Activated T-cell treated with anti-CD3 and anti-CD28 coated beads, Interleukin-2, amount 50 U/mL, for 1 hour (primary cell): Measurements from ENCODE around the gene ULK1.
A peak's percentile ranks its signal among the peaks of the same experiment; 100 is the strongest.

Experiments
- DNase-seq: peaks from one replicate; pipeline ENCODE4 v3.0.0-alpha.2; 2020

The ULK1 gene

DNA sequence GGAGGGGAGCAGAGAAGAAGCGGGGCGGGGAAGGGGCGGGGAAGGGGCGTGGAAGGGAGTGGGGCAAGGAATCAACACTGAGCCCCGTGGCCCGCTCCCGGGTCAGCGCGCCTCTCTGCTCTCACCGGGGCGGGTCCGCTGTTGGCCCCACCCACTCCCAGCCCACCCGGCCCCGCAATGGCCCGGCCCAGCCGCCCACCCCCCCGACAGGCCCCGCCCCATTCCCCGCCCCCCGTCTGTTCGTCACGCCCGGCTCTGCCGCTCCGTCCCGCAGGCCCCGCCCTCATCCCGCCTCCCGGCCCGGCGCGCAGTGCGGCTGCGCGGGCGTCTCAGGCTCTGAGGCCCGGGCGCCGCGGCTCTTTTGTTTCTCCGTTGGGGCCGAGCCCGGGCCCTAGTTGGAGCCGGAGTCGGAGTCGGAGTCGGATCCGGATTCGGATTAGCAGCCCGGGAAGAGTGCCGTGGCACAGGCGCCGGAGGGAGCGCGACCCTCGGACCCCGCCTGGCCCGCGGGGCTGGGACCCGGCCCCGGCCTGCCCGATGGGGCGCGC, at the start of gene ULK1:
ULK1 (plus strand) TSS at position 310 of the 548 bp plus-strand sequence. CDS start 380 bp downstream, outside the sequence.
- peak; percentile 96 for DNase-seq

DNA sequence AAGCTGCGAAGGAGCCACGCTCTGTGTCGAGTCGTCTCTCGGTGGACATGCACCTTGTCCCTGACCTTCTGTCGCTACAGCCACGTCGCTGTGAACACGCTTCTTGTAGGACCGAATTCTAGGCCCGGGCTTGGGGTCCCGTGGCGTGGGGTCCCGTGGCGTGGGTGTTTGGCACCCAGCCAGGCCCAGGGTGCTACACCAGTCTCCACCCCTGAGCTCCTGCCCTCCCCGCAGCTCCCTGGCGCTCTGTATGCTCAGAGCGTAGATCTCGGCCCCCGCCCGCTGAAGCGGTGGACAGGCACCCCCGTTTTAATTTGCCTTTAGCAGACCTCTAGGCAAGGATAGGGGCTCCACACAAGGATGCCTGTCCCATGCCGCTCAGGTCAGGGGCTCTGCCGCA, 49.8 kb upstream of the ULK1 start:
- DNase-seq = no peak

DNA sequence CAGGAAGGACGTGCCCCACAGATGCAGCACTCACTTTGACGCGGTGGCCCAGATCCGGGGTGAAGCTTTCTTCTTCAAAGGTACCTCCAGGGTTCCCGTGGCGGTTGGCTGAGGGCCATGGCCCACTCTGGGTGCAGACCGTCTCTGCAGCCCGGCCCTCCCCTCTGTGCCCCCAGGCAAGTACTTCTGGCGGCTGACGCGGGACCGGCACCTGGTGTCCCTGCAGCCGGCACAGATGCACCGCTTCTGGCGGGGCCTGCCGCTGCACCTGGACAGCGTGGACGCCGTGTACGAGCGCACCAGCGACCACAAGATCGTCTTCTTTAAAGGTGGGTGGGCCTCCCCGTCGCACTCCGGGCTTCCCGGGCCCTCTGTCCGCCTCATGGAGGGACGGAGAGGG, 49.3 kb upstream of the ULK1 start:
- no peak for DNase-seq

DNA sequence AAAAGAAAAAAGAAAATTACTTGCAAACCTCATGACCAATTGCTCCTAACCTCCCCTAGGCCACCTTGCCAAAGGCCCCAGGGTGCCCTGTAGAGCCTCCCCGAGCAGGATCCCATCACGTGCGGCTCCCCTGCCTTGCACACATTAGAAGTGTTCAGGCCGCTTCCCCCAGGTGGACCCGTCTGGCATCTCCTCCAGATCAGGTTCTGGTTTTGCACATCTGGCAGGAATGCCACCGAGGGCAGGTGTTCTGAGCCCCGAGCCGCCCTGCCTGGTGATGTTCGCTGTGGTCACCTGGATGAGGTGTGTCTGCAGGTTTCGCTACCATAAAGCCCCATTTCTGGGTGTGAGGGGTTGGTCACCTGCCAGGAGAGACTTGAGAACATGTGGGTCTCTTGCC, 47.0 kb upstream of the ULK1 start:
- no peak for DNase-seq

DNA sequence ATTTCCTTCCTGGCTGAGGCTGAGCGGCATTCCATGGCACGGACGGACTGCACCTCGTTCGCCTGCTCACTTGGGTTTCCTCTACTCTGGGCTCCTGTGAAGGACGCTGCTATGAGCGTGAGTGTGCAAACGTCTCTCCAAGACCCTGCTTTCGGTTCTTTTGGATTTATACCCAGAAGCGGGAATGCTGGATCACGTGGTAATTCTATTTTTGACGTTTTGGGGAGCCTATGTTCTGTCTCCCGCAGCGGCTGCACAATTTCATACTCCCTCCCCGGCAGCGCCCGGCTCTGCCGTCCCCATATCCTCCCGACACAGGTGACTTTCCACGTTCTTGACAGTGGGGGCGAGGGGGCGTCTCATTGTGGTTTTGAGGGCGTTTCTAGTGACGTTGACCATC, 45.7 kb upstream of the ULK1 start:
- no peak for DNase-seq

DNA sequence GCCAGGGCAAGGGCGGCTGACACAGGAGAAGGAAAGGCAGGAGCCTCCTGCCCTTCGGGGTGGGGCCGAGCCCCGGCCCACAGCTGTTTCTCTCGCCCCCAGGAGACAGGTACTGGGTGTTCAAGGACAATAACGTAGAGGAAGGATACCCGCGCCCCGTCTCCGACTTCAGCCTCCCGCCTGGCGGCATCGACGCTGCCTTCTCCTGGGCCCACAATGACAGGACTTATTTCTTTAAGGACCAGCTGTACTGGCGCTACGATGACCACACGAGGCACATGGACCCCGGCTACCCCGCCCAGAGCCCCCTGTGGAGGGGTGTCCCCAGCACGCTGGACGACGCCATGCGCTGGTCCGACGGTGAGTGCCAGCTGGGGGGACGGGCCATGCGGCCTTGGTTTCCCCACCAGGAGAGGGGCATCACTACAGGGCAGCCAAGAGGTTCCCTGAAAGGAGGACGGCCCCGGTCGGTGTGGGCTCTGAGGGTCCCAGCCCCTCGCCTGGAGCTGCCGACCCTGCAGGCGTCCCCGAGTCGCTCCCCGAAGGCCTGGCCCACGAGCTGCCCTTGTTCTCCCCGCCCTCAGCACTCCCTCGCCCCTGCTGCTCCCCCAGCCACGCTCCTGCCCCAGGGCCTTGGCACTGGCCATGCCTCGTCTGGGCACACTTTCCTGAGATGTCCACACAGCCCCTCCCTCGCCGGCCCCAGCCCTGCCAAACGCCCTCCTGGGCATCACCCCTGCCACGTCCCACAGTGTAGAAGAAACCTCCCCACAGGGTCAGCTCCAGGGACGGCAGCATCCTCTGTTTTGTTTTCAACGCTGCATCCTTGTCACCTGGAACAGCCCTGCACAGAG, 44.5 kb upstream of the ULK1 start:
- no peak for DNase-seq

DNA sequence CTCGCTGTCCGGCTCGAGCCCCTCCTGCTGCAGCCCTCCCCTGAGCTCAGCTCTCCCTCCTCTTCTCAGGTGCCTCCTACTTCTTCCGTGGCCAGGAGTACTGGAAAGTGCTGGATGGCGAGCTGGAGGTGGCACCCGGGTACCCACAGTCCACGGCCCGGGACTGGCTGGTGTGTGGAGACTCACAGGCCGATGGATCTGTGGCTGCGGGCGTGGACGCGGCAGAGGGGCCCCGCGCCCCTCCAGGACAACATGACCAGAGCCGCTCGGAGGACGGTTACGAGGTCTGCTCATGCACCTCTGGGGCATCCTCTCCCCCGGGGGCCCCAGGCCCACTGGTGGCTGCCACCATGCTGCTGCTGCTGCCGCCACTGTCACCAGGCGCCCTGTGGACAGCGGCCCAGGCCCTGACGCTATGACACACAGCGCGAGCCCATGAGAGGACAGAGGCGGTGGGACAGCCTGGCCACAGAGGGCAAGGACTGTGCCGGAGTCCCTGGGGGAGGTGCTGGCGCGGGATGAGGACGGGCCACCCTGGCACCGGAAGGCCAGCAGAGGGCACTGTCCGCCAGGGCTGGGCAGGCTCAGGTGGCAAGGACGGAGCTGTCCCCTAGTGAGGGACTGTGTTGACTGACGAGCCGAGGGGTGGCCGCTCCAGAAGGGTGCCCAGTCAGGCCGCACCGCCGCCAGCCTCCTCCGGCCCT, 43.4 kb upstream of the ULK1 start:
- no peak for DNase-seq

DNA sequence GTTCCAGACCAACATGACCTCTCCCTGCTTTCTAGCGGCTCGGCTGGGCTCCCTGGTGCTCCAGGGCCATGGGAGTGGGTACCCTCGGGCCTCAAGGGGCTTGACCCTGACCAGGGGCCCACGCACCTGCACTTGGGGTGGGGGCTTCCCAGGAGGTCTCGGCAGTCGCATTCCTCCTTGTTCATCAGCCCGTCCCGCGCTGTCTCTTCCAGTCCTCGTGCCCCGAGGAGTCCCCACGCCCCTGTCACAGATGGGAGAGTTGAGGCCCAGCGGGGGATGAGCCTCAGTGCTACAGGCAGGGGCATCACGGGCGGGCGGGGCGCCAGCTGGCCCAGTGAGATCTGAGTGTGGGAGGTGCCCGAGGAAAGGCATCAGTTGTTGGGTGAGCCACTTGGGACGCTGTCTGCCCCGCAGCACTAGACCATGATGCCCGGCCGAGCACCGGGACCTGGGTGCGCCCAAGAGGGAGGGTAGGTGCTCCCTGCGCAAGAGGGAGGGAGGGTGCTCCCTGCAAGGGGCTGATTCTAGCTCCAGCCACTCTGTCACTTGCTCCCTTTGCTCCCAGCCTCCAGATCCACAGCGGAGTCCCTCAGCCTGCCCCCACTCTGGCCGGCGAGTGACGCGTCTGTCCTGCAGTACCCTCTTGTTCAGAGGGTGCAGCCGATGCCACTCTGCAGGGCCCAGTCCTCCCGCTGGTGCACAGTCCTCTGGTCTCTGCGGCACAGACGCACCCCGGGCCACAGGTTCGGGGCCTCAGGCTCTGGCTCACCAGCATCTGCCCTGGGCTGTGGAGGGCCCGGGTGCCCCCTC, 42.5 kb upstream of the ULK1 start:
- no peak for DNase-seq

DNA sequence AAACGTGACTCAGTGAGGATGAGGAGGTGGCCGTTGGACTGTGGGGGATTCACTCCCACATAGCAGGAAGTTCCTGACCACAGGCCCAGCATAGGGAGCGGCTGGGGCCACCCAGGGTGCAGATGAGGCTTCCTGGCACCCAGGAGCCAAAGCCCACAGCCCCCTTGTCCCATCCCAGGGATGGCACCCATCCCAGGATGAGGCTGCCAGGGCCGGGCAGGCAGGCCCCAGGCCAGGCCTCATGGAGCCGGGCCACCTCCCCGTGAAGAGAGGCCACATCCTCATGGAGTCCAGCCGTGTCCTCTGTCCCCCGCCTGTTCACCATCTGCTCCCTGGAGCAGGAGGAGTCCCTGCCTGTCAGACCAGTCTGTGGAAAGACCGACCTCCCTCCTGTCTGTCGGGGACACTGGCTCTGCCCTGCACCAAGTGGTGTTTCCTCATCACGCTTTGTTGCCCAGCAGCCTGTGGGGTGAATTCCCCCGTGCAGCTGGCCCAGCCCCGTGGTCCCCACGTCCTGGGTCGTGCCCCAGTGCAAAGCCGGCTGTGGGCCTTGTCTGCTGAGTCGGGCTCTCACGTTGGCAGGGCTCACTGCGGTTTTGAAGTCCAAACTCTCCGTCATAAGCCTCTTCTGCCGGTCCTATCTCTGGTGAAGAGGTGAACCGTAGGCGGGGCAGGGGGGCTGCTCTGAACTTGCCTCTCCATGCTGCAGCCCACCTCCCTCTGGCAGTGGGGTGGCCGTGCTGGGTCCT, 41.7 kb upstream of the ULK1 start:
- no peak for DNase-seq

DNA sequence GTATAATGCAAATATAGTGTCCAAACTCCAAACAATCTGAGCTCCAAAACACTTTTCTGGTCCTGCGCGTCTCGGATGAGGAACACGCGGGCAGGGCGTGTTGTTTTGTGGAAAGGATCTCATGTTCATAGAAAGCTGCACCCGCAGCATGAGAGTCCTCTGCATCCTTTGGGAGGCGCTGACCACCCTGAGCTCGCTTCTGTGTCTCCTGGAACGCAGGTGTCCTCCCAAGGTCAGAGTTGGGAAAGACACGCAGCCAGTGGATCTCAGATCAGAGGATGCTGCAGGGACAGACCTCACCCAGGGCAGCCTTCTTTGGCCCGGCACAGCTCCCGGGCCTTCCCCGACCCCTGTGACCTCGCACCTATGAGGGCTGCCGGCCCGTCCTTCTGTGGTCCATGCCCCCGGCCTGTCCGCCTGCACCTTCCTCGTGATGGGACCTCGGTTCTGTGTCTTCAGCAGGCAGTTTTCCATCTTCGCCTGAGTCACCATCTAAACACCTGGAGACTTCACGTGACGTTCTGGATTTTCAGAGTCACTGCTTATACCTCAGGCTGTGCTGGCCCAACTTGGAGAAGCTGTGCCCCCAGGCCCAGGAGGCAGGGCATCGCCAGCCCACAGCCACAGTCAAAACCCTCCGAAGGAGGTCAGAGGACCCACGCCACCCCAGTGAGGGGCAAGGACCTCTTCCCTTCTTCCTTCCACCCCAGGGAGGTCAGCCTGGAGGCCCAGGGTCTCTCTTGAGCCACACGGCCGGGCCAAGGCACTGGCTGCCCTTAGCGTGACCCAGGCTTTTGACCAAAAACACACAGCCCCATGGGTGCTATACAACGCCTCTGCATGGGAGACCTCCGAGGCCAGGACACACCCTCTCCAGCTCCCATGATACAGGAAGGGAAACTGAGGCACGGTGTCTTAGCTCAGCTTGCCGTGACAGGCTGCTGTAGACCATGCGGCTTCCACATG, 40.3 kb upstream of the ULK1 start:
- no peak for DNase-seq

DNA sequence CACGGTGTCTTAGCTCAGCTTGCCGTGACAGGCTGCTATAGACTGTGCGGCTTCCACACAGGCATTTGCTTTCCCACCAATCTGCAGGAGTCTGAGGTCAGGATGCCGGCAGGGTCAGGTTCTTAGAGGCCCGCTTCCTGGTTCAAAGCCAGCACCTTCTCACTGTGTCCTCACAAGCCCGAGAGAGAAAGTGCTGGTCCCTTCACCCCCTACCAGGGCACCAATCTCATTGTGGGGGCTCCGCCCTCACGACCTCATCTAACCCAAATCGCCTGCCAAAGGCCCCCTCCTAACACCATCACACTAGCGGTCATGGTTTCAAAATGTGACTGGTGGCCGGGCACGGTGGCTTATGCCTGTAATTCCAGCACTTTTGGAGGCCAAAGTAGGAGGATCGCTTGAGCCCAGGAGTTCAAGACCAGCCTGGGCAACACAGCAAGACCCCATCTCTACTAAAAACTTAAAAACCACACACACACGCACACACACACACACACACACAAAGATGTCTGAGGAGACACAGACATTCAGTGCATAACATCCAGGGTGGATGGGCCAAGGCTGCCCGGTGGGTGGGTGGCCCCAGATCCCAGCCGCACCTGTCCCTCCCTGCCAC, 39.5 kb upstream of the ULK1 start:
- DNase-seq = no peak

DNA sequence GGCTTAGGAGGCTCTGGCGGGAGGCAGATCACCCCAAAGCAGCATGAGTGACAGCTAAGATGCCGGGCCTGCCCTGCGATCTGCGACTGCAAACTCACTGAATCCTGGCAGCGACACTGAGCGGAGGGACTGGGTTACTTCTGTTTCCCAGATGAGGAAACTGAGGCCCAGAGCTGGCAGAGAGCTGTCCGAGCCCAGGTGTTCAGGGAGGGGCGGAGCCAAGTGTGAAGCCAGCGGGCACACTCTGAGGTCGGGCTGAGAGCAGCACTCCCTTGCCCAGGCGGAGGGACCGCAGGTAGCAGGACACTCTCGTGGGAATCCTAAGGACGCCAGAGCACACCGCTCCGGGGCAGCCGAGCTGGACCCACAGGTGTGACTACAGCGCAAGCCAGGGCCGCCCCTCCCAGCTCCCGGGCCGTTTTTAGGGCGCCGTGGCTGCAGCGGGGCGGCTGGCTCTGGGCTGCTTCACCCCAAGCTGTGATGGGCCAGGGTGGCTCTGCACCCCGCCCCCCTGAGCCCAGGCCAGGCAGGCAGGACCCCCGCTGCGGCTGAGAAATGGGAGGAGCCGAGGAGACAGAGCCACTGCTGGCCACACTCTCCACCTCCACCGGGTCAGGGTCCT, 38.8 kb upstream of the ULK1 start:
- no peak for DNase-seq

DNA sequence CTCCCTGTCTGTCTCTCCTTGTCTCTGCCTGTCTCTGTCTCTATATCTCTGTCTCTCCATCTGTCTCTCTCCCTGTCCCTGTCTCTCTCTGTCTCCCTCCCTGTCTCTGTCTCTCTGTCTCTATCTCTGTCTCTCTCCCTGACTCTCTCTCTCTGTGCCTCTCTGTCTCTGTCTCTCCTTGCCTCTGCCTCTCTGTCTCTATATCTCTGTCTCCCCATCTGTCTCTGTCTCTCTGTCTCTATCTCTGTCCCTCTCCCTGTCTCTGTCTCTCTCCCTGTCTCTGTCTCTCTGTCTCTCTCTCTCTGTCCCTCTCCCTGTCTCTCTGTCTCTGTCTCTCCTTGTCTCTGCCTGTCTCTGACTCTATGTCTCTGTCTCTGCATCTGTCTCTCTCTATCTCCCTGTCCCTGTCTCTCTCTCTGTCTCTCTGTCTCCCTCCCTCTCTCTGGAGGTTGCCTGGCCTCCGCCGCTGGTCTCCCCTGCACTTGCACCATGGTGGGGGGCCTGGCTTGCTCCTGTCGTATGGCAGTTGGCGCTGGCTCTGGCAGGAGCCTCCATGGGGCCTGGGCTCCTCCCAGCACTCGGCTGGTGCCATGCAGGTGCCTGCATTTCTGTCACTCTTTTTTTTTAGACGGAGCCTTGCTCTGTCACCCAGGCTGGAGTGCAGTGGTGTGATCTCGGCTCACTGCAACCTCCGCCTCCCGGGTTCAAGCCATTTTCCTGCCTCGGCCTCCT, 37.9 kb upstream of the ULK1 start:
- DNase-seq = no peak

DNA sequence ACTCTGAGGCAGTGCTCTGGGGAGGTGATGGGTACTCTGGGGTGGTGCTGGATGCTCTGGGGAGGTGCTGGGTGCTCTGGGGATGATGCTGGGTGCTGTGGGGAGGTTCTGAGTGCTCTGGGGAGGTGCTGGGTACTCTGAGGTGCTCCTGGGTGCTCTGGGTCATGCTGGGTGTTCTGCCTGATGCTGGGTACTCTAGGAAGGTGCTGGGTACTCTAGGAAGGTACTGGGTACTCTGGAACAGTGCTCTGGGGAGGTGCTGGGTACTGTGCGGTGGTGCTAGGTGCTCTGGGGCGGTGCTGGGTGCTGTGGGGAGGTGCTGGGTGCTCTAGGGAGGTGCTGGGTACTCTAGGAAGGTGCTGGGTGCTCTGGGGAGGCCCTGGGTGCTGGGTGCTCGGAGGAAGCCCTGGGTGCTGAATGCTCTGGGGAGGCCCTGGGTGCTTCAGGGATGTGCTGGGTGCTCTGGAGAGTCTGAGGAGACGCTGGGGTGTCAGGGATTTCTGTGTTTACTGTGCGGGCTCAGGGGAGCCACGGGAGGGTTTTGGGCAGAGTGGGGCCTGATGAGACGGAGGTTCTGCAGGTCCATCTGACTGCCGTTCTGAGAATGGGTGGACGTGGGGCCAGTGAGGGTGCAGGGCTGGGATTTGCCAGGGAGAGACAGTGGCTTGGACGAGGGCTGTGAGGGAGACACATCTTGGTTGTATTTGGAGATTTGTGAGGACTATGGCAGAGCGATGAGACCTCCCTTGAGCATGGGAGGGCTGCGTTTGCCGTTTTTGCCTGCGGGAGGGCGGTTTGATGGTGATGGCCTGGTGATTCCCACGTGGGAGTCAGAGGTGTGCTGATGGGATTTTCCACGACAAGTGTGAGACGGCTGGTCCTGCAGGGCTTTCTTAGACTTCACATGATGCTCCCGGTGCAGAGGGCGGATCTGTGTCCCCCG, 36.2 kb upstream of the ULK1 start:
- DNase-seq = no peak

DNA sequence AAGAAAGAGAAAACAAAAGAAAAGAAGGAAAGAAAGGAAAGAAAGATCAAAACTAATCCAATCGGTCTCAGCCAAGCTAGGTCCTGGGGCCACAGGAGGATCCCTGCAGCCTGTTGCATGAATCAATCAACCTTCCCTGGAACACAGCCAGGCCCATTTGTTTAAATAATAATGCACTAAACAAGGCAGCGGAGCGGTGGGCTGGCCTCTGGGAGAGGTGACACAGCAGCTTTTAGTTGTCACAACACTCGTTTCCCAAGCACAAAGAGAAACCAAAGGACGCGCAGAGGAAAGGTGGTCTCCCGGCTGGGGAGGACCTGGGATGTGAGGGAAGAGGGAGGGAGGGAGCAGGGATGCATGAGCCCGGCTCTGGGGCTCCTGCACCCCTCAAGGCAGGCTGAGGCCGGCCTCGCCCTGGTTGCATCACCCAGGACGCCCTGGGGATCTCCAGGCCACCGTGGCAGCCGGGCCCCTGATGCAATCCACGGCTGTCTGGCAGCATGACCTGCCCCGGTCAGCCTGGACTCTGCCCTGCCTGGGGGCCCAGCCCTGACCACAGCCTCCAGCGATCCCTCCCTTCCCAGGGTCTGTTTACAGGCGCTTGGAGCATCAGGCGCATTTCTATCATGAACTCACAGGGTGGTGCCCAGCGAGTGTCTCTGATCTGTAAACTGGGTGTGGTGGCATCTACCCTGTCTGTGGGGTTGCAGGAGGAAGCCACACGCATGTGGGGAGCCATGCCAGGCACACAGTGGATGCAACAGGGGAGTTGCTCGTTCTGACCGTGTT, 33.8 kb upstream of the ULK1 start:
- DNase-seq = no peak

DNA sequence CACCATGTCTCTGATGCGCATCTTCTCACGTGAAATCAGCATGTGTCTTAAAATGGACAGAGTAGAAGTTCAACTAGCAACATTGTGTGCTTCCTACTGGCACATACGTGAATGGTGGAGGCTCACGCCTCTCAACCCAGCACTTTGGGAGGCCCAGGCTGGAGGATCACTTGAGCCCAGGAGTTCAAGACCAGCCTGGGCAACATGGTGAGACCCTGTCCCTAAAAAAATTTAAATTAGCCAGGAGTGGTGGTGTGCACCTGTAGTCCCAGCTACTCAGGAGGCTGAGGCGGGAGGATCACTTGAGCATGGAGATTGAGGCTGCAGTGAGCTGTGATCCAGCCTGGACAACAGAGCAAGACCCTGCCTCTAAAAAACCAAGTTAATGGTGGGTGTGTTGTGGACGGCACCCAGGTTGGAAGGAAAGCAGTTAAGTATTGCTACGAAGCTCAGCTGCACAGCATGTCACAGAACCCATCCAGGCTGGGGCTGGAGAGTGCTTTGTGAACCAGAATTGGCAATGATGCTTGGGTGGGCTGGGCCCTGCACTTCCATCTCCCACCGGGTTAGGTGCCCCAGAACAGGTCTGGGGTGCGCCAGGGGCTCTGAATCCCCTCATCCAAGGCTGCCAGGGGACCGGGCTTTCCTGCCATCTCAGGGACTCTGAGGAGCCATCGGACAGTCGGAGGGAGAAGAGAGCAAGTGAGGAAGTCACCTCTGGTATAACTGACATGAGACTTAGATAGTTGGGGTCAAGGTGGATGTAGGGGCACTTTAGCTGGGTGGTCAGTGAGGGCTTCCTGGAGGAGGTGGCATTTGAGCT, 33.0 kb upstream of the ULK1 start:
- DNase-seq = no peak

DNA sequence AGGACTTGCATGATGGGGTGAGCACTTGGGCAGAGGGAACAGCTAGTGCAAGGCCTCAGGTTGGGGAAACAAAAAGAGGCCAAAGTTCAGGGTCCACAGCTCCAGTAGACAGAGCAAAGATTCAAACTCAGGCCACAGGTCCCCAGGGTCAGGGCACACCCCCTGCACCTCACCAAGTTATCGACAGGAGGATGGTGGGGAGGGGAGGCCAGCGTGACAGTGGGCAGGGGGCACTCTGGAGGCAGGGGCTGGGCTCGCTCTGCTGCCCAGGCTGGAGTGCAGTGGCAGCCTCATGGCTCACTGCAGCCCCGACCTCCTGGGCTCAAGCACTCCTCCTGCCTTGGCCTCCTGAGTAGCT, 32.4 kb upstream of the ULK1 start:
- no peak for DNase-seq
